Left lung (tissue), 10 donors: ENCODE data around the gene NBEAL1. TPM values are rescaled to one million over a fixed set of nuclear protein-coding genes. Genes with fewer than 3 reads are reported as not detected.
"Not testable (repeated sequence)": the region's sequence is repeated elsewhere in the genome, so short reads cannot be mapped to it uniquely, and the experiment has no call there.

Source experiments
- ATAC-seq: fragments of 200-7000 bp; cut with Tn5 transposase; one replicate; pipeline ENCODE4 v1.9.1; 2020; ENCODE audit warnings: moderate library complexity
- DNase-seq, 4 donors: peaks; one replicate each; pipeline ENCODE4 v3.0.0-alpha.2; 2013 to 2020
- H3K27ac ChIP-seq, 2 donors: fragments of 200-600 bp; sonication (generic) in 1 of 2; one replicate each; pipeline versions ENCODE4 v1.5.0 to v1.8.0; 2020 to 2021
- H3K27me3 ChIP-seq, 2 donors: fragments of 200-600 bp; sonication (generic) in 1 of 2; one replicate each; pipeline versions ENCODE4 v1.5.0 to v1.8.0; 2020 to 2021
- H3K36me3 ChIP-seq, 2 donors: fragments of 200-600 bp; sonication (generic) in 1 of 2; one replicate each; pipeline versions ENCODE4 v1.5.0 to v1.8.0; 2020 to 2021
- H3K4me1 ChIP-seq, 2 donors: fragments of 200-600 bp; one replicate each; pipeline ENCODE4 v1.8.0; 2021
- H3K4me3 ChIP-seq, 2 donors: fragments of 200-600 bp; sonication (generic) in 1 of 2; one replicate each; pipeline versions ENCODE4 v1.5.0 to v1.8.0; 2020 to 2021; ENCODE audit warnings: mild to moderate bottlenecking in 1 of 2
- H3K9me3 ChIP-seq, 2 donors: fragments of 200-600 bp; sonication (generic) in 1 of 2; one replicate each; pipeline versions ENCODE4 v1.5.0 to v1.8.0; 2020 to 2021
- intact Hi-C, 2 donors: fragments of 100-400 bp; cut with DNase I; formaldehyde crosslinking; loops; one replicate each; pipeline versions ENCODE4 v1.11.2 to v1.14.2; 2022
- polyA plus RNA-seq, 6 donors: library from polyadenylated mRNA; unstranded; fragments of 120-200 nt; gene quantifications; one replicate each; pipeline ENCODE4 v1.2.1, GENCODE V29; 2013; ENCODE audit not compliant: insufficient read length in 6 of 6
- total RNA-seq, 2 donors: library from RNA; stranded (reverse); fragmentation: NEBNext Ultra II Directional; extraction: Animal tissue kit (Norgen Biotek cat#: 25700); gene quantifications; one replicate each; pipeline ENCODE4 v1.2.1, GENCODE V29; 2021
- TF ChIP-seq, protein P1 (sequence below), 2 donors: fragments of 200-600 bp; sonication (generic) in 1 of 2; IDR thresholded peaks; one replicate each; pipeline versions ENCODE4 v1.5.0 to v1.8.0; 2021; ENCODE audit warnings: antibody characterized with exemption in 2 of 2
- donor health status: DM: no; HTN: yes; CAD: no.
- donor health status: DM: no; HTN: no; CAD: no.

The NBEAL1 gene
- total and polyA plus RNA-seq, 8 donors = 11.4 to 72.2 (median 19.6) TPM

DNA sequence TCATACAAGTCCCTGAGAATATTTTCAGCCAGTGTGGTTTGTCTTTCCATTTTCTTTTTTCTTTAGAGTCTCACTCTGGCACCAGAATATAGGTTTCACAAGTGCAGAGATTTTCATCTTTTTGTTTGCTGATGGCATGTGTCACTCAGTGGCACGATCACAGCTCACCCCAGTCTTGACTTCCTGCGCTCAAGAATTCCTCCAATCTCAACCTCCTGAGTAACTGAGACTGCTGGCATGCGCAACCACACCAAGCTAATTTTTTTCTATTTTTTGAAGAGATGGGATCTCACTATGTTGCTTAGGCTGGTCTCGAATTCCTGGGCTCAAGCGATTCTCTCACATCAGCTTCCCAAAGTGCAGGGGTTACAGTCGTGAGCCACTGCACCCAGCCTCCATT lies 23.9 kb downstream of the NBEAL1 start:
- Histone ChIP-seq H3K9me3 (no peaks in the 10 kb centered on the region), H3K36me3 (peaks cover 0 to 12% of the 10 kb centered on the region in 2 donors), H3K27ac (no peak overlapping the region), H3K4me3 (no peak overlapping the region), H3K4me1 (peaks cover 0 to 8% of the 10 kb centered on the region in 2 donors), H3K27me3 (no peaks in the 10 kb centered on the region)
- intact Hi-C loops = no loop called here
- no peak for DNase-seq
- ATAC-seq = no peak
- TF ChIP-seq, protein P1, sequence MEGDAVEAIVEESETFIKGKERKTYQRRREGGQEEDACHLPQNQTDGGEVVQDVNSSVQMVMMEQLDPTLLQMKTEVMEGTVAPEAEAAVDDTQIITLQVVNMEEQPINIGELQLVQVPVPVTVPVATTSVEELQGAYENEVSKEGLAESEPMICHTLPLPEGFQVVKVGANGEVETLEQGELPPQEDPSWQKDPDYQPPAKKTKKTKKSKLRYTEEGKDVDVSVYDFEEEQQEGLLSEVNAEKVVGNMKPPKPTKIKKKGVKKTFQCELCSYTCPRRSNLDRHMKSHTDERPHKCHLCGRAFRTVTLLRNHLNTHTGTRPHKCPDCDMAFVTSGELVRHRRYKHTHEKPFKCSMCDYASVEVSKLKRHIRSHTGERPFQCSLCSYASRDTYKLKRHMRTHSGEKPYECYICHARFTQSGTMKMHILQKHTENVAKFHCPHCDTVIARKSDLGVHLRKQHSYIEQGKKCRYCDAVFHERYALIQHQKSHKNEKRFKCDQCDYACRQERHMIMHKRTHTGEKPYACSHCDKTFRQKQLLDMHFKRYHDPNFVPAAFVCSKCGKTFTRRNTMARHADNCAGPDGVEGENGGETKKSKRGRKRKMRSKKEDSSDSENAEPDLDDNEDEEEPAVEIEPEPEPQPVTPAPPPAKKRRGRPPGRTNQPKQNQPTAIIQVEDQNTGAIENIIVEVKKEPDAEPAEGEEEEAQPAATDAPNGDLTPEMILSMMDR (IDR thresholded peaks at IDR 0.05) = no peak

DNA sequence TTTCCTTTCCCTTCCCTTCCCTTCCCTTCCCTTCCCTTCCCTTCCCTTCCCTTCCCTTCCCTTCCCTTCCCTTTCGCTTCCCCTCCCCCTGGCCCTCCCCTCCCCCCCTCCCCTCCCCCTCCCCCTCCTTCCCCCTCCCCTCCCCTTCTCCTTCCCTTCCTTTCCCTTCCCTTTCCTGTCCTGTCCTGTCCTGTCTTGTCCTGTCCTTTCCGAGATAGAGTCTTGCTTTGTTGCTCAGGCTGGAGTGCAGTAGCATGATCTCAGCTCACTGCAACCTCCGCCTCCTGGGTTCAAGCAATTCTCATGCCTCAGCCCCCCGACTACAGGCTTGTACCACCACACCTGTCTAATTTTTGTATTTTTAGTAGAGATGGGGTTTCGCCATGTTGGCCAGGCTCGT lies 24.5 kb downstream of the NBEAL1 start:
- H3K4me3 ChIP-seq, intact Hi-C loops, DNase-seq, ATAC-seq, H3K4me1 ChIP-seq, H3K27ac ChIP-seq, H3K9me3 ChIP-seq, H3K27me3 ChIP-seq: not testable (repeated sequence)
- peaks cover 0 to 15% of the 10 kb centered on the region in 2 donors for H3K36me3 ChIP-seq

DNA sequence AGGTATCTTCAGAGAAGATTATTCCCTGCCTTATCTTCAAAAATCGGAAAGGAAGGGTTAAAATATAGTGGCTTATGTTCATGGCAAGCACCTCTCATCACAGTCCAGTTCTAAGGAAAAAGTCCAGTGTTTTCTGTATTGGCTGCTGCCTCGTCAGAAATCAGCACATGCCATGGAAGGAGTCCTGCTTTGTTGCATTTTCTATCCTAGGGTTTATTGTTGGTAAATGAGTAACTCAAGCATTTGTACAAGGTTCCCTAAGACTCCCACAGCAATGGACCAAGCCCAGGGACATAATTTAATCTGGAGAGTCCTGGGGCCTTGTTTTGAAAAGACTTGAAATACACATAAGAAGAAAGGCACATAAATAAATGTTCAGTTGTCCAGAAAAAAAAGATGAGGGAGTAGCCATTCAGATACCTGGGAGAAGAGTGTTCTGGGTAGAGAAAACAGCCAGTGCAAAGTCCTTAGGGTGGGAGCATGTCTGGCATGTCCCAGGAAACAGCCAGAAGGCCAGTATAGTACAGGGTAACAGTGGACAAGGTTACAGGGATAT lies 26.4 kb downstream of the NBEAL1 start:
- TF ChIP-seq, protein P1 (IDR thresholded peaks at IDR 0.05) = no peak
- no peak overlapping the region for H3K4me3 ChIP-seq
- H3K27me3 ChIP-seq = no peaks in the 10 kb centered on the region
- no peaks in the 10 kb centered on the region for H3K9me3 ChIP-seq
- H3K27ac ChIP-seq = no peak overlapping the region
- ATAC-seq (no peak), DNase-seq (no peak)
- intact Hi-C loops = no loop called here
- peaks cover 0 to 8% of the 10 kb centered on the region in 2 donors for H3K4me1 ChIP-seq
- H3K36me3 ChIP-seq = peaks cover 0 to 15% of the 10 kb centered on the region in 2 donors

DNA sequence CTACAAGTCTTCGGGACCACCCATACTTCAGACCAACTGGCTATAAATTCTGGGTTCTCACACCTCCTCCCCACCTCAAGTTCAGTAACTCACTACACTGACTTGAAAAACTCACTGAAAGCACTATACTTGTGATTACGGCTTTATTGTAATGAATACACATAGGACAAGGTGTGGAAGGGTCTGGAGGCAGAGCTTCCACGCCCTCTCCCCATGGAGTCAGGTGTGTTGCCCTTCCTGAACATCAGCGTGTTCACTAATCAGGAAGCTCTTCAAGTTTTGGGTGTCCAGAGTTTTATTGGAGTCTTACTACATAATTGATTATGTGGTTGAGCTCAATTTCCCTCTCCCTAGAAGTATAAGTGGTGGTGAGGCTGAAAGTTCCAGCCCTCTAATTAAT lies 27.5 kb downstream of the NBEAL1 start:
- no peak for ATAC-seq
- no peaks in the 10 kb centered on the region for H3K4me1 ChIP-seq
- H3K9me3 ChIP-seq = no peaks in the 10 kb centered on the region
- intact Hi-C loops = no loop called here
- DNase-seq = no peak
- no peaks in the 10 kb centered on the region for H3K27me3 ChIP-seq
- H3K27ac ChIP-seq = no peak overlapping the region
- TF ChIP-seq, protein P1 (IDR thresholded peaks at IDR 0.05) = no peak
- H3K4me3 ChIP-seq = no peak overlapping the region
- peaks cover 0 to 22% of the 10 kb centered on the region in 2 donors for H3K36me3 ChIP-seq

DNA sequence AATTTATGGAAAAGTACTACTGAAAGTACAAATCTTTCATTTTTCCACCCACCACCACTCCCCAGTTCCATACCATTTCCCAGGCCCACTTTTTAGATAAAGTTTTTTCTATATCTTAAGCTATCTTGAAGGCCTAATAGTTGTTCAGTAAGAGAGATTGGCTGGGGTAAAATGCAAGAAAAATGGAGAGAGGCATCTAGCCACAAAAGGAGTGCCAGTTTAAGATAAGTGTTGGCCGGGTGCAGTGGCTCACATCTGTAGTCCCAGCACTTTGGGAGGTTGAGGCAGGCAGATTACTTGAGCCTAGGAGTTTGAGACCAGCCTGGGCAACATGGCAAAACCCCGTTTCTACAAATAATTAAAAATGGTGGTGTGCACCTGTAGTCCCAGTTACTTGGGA lies 28.6 kb downstream of the NBEAL1 start:
- DNase-seq = no peak
- no peak for ATAC-seq
- Histone ChIP-seq H3K27ac (no peak overlapping the region), H3K4me3 (no peak overlapping the region), H3K4me1 (no peaks in the 10 kb centered on the region), H3K9me3 (no peaks in the 10 kb centered on the region), H3K27me3 (no peaks in the 10 kb centered on the region), H3K36me3 (peaks cover 0 to 23% of the 10 kb centered on the region in 2 donors)
- TF ChIP-seq, protein P1 (IDR thresholded peaks at IDR 0.05) = no peak
- intact Hi-C loops = no loop called here

DNA sequence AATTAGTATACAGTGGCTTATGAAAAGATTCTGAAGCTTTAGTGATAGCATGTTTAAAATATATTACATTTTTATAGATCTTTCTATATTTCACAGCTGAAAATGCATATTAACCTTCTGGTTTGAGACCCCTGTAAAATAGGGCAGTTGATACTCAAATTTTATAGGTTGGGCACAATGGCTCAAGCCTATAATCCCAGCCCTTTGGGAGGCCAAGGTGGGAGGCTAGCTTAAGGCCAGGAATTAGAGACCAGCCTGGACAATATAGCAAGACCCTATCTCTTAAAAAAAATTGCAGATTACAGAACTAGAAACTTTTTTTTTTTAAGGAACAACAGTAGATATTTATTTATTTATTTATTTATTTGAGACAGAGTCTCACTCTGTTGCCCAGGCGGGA lies 31.2 kb downstream of the NBEAL1 start:
- ATAC-seq = no peak
- Histone ChIP-seq H3K27ac (no peak overlapping the region), H3K9me3 (no peaks in the 10 kb centered on the region), H3K36me3 (peaks cover 0 to 32% of the 10 kb centered on the region in 2 donors), H3K4me1 (no peaks in the 10 kb centered on the region), H3K4me3 (no peak overlapping the region), H3K27me3 (no peaks in the 10 kb centered on the region)
- intact Hi-C loops = no loop called here
- no peak for DNase-seq
- TF ChIP-seq, protein P1 (IDR thresholded peaks at IDR 0.05) = no peak
